ENCODE data around the gene RPRD1A. TPM values are rescaled to one million over a fixed set of nuclear protein-coding genes. Genes with fewer than 3 reads are reported as not detected.
A peak's percentile ranks its signal among the peaks of the same experiment; 100 is the strongest.

The RPRD1A gene
- total and polyA plus RNA-seq, 9 of the 15 experiments (the other 6 are each of a cell fraction or from before 2014, with no cell fraction given): 30.2 to 142 (median 66.0) TPM

GRCh38 chr18:36064027-36064808, 3.1 kb downstream of the RPRD1A start (continued):
- no peak for TF ChIP-seq ETV5 (CRISPR knock-in tag; IDR thresholded peaks at IDR 0.05; ENCODE audit: low read depth)
- TF ChIP-seq CBX3 (IDR thresholded peaks at IDR 0.05; ENCODE audit: borderline replicate concordance in 1 of 2, low read length in 2 of 2): 0 out of 3 replicates have a peak, but pooled peaks of 1 of the 2 experiments have one; percentile 23
- no peak for TF ChIP-seq ZMIZ1 (IDR thresholded peaks at IDR 0.05; ENCODE audit: low read depth in 2 of 2, low read length in 2 of 2)
- TF ChIP-seq ERF (CRISPR knock-in tag; IDR thresholded peaks at IDR 0.05): no peak
- peak; percentile 69; the same call in 1 of the 2 replicates for TF ChIP-seq CC2D1A (IDR thresholded peaks at IDR 0.05)
- TF ChIP-seq NBN (IDR thresholded peaks at IDR 0.05; ENCODE audit: low read depth): no peak
- peak; percentile 48 for TF ChIP-seq RBFOX2 (IDR thresholded peaks at IDR 0.05; ENCODE audit: low read depth, low read length)
